ENCODE results near the gene CRACR2A.

The CRACR2A gene

GRCh38 chr12:3684449-3685051 lies 68.4 kb downstream of the CRACR2A start:
- DNase-seq (ENCODE audit: low read depth), result no peak

DNA sequence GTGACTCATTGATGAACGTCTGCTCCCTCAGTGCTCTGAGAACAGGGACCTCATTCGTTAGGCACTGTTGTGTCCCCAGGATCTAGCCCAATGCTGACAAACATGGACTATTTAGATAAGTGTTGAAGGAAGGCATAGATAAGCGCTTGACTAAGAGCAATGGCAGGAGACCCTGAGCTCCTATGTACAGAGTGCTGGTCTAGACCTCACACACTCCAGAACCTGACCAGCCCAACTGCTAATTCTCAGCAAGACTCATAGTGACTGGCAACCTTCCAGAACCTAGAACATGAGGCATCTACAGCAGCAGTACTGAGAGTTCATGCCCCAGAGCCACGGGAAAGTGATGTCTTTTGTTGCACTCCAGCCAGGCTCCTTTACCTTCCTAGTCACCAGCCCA lies 69.2 kb downstream of the CRACR2A start:
- no peak for DNase-seq (ENCODE audit: low read depth)

GRCh38 chr12:3681595-3682061 lies 71.3 kb downstream of the CRACR2A start:
- no peak for DNase-seq (ENCODE audit: low read depth)

GRCh38 chr12:3680919-3681594 lies 71.9 kb downstream of the CRACR2A start:
- DNase-seq (ENCODE audit: low read depth), result no peak

- DNase-seq (ENCODE audit: low read depth), result no peak
Observed at GRCh38 chr12:3679831-3680230, 73.1 kb downstream of the CRACR2A start.

DNA sequence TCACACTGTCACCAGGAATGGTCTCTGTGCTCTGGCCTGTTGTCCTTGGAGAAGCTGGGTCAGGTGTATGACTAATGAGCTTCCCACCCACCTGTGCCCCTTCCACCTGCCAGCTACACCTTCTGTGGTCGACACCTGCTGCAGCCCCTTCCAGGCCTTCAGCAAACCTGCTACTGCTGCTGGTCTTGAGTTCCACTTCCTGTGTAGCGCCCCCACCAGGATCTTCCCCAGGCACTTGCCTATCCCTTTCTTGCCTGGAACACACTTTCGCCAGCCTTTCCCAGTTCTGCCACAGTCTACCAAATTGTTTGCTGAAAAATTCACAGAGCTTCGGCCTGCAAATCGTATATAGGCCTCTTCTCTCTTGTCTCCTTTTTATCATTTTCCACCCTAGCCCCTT lies 75.3 kb downstream of the CRACR2A start:
- DNase-seq (ENCODE audit: low read depth), result no peak

GRCh38 chr12:3673981-3674708 lies 78.8 kb downstream of the CRACR2A start:
- DNase-seq (ENCODE audit: low read depth), result no peak

DNA sequence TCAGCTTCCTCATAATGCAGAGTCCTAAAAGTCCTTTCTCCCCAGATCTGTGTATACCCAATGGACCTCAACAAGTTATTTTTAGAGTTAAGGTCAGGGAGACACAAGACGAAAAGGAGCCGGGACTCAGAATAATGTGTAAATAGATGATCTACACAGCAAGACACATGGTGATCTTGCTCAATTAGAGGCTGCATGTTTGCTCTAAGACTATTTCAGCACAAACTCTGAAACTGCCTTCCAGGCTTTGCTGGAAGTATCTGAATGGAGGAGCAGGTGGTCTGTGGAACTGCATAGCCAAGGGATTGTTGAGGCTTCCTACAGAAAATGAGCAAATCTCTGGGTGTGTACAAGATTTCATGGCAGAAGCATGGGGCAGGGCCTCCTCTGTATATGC lies 80.8 kb downstream of the CRACR2A start:
- no peak for DNase-seq (ENCODE audit: low read depth)

GRCh38 chr12:3671330-3672112 lies 81.4 kb downstream of the CRACR2A start:
- DNase-seq (ENCODE audit: low read depth), result no peak

GRCh38 chr12:3670083-3670620 lies 82.8 kb downstream of the CRACR2A start:
- peak; percentile 36 for DNase-seq (ENCODE audit: low read depth)

DNA sequence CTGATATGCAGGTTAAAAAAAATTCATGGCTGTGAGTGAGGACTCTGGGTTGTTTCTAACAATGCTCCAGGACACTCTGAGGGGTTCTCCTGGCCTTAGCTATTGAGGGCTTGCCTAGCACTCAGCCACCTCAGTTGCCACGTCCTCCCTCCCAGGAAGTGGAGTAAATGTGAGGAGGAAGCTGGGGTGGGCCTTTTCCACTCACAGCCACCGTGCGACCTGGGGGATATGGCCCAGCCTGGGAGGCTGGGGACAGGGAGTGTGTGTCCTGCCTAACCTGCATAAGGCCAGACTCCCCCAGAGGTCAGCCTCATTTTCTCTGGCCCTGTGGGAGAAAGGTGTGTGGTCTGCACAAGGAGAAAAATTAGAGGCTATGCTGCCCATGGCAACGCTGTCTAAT lies 83.3 kb downstream of the CRACR2A start:
- no peak for DNase-seq (ENCODE audit: low read depth)

DNA sequence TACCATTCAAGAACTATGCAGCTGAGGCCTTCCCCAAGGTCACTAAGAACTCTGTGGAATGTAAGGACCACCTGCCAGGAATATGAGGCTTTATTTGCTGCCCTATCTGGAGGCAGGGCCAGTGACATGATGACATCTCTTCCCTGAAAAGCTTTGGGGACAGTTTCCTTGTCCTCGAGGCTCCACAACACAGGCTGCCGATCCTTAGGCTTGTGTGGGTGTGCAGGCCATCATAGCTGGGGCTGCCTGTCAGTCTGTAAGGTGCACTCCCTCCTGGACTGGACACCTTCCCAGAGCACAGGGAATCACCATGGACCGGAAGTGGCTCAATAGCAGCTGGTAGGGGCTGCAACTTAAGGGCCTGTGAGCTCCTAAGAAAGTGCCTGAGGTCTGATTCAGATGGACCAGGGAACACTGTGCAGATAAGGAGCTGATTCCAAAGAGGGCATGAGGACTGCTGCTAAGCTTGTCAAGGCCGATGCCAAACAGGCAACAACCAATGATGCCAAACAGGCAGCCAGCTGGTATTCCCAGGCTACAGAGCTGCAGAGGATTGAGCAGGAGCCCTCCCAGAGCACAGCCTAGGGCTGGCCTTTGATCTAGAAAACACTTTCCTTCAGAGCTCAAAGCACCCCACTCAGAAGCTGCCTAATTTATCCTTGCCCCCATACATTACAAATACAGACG lies 84.3 kb downstream of the CRACR2A start:
- no peak for DNase-seq (ENCODE audit: low read depth)

DNA sequence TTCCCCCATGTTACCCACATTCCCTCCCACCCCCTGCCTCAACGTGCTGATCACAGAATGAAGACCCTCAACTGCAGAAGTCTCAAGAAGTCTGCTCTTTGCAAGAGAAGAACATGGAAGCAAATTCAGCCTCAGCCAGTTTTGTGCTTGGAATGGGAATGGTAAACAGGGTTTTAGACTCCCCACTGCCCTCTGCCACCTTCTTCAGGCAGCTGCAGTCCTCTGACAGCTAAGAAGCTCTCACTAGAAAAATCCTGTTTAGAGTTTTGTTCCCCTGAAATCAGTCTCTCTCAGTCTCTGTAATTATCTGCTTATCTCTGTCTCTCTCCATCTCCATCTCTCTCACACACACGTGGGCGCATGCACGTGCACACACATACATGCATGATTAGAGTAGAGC lies 85.4 kb downstream of the CRACR2A start:
- no peak for DNase-seq (ENCODE audit: low read depth)

- no peak for DNase-seq (ENCODE audit: low read depth)
Observed at GRCh38 chr12:3666441-3666840, 86.5 kb downstream of the CRACR2A start.

GRCh38 chr12:3662521-3662921 lies 90.4 kb downstream of the CRACR2A start:
- no peak for DNase-seq (ENCODE audit: low read depth)

DNA sequence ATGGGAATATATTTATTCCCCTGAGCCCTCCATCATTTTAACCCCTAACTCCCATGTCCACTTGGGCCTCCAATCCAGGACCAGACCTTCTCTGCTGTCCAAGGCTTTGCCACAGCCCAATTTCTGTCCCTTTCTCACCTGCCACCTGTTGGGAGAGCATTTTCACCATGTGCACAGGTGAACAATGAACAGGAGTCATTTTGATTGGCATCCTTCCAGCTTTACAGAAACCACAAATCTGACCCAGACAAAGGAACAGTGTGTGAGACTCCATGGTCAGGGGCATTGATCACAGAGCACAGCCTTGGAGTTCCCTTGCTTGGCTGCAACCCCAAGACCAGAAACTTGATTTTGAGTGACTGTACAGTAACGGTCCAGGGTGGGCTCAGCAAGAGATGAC lies 91.9 kb downstream of the CRACR2A start:
- no peak for DNase-seq (ENCODE audit: low read depth)

DNA sequence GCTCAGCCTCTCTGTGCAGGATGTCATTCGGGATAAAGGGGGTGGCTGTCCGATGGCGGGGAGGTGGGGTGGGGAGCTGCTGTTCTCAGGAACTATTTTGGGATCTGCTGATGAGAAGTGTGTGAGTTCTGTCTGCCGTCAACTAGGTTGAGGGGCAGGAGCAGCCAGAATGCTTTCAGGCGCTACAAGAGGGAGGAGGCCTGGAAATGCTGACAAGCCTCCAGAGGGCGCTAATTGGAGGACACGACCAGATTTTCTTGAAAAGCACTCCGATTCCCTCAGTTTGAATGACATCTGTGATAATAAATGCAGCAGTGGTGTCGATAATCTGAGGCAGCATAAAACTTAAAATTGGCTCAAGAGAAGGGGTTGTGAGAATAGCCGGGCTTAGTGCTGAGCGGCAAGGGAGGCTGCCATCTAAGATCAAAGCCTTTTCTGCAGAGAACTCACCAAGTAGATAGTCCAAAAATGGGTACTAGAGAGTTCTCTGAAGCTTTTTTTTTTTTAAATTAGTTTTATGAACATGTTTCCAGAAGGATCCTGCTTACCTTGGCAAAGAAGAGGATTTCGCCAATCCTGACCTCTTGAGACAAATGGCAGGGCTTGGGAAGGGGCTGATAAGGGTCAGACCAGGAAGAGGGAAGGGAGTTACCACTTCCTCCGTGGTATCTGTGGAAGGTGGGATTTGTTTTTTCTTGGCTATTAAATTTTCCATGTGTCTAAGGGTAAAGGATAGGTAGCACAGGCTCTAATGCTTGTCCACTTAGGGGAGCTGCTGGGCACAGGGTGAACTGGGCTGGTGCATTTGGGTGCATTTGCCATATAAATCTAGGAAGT lies 94.4 kb downstream of the CRACR2A start:
- no peak for DNase-seq (ENCODE audit: low read depth)

DNA sequence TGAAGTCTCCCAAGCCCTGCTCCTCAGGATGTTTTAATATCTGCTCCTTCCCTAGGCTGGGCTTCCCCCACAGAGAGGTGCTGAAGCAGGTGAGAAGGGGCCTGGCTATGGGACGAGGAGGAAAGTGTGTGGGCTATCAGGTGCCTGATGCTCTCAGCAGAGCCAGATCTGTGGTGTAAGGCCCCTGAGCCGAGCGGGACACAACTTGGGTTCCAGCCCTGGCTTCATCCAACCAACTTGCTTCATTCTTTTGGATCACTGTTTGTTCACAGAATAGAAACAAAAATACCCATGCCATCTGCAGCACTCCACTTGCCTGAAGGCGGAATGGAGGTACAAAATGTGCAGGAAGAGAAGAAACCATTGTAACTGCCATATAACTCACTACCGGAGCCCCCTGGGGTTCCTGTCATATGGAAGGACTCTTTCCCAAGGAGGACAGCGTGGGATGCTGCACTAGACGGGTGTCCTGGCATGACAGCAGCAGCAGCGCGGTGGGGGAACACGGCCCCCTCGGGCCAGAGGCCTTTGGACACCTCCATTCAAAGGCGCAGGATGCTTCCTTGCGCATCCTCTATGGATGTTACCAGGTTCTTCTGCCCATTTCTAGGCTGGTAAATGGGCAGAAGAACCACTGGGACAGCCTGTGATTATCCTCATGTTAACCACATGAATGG lies 95.8 kb downstream of the CRACR2A start:
- DNase-seq (ENCODE audit: low read depth), result no peak

DNA sequence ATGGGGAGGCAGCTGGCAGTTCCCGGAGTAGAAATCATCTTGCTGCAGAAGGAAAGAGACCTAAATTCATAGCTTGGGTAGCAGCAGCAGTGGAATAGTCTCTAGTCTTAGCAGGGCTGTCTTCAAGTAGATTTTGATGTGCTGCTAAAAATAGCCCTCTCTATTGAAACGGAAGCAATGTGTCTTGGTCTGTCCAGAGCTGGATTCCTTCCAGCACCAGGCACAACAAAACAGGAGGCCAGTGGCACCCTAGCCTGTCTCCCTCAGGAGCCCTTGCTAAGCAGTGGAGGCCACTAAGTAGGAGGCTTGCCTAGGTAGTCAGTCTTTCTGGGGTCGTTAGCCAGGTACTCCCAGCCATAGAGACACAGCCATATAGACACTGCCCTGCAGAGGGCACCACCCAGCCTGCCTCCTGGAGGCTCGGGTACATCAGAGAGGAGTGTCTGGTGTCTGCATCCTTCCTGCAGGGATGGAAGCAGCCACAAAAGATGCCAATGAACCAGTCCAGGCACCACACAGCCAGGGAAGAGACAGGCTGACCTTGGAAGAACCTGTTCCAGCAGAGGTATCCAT lies 97.5 kb downstream of the CRACR2A start:
- no peak for DNase-seq (ENCODE audit: low read depth)
